Testis (tissue), 2 donors: ENCODE data around the gene APPBP2.

ENCODE experiments used
- POLR2A ChIP-seq: fragments of 450-650 bp; IDR thresholded peaks from one replicate; pipeline ENCODE4 v1.6.1; 2017; ENCODE audit warnings: antibody characterized with exemption, mild to moderate bottlenecking, moderate library complexity
- TF ChIP-seq, protein P1 (sequence below), 3 experiments: fragments of 450-650 bp in 2 of 3; fragments of 200-600 bp in 1 of 3; sonication (generic) in 1 of 3; IDR thresholded peaks; one replicate each; pipeline ENCODE4 v1.5.1; 2016 to 2019; ENCODE audit warnings: antibody characterized with exemption in 3 of 3, mild to moderate bottlenecking in 2 of 3, moderate library complexity in 1 of 3

DNA sequence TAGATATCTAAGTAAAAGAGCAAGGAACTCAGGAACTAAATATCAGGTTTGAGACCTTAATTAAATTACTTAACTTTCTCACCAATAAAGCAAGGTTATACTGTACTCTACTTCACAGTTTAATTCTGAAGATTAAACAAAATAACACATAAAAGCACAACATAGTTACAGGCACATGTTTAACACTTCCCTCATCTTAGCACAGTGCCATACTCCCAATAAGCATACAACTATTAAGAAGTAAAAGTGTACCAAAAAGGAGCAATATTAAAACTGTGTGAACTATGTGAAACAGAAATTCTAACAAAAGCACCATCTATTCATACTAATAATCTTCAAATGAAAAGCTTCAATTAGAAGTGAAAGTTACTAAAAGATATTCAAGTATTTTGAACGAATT, 2.2 kb downstream of the APPBP2 start:
- TF ChIP-seq POLR2A = no peak
- TF ChIP-seq, protein P1, sequence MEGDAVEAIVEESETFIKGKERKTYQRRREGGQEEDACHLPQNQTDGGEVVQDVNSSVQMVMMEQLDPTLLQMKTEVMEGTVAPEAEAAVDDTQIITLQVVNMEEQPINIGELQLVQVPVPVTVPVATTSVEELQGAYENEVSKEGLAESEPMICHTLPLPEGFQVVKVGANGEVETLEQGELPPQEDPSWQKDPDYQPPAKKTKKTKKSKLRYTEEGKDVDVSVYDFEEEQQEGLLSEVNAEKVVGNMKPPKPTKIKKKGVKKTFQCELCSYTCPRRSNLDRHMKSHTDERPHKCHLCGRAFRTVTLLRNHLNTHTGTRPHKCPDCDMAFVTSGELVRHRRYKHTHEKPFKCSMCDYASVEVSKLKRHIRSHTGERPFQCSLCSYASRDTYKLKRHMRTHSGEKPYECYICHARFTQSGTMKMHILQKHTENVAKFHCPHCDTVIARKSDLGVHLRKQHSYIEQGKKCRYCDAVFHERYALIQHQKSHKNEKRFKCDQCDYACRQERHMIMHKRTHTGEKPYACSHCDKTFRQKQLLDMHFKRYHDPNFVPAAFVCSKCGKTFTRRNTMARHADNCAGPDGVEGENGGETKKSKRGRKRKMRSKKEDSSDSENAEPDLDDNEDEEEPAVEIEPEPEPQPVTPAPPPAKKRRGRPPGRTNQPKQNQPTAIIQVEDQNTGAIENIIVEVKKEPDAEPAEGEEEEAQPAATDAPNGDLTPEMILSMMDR (IDR thresholded peaks at IDR 0.05) = no peak
